Stomach (tissue), 4 donors: Measurements from ENCODE around the gene EPYC.

Experiments used
- POLR2A ChIP-seq, 4 donors: fragments of 450-650 bp; IDR thresholded peaks; one replicate each; pipeline ENCODE4 v1.6.1; 2016; ENCODE audit warnings: antibody characterized with exemption in 4 of 4, control low read depth in 2 of 4, mild to moderate bottlenecking in 1 of 4, moderate library complexity in 1 of 4
- POLR2AphosphoS5 ChIP-seq, 3 donors: sonication (generic); formaldehyde crosslinking; IDR thresholded peaks; one replicate each; pipeline ENCODE4 v1.6.1; 2016; ENCODE audit warnings: antibody characterized with exemption in 3 of 3
- TF ChIP-seq, protein P1 (sequence below), 7 experiments: fragments of 450-650 bp in 4 of 7; fragments of 200-600 bp in 3 of 7; sonication (generic) in 3 of 7; IDR thresholded peaks; one replicate each; pipeline ENCODE4 v1.5.1; 2016 to 2019; ENCODE audit warnings: antibody characterized with exemption in 7 of 7, control low read depth in 2 of 7, mild to moderate bottlenecking in 1 of 7

DNA sequence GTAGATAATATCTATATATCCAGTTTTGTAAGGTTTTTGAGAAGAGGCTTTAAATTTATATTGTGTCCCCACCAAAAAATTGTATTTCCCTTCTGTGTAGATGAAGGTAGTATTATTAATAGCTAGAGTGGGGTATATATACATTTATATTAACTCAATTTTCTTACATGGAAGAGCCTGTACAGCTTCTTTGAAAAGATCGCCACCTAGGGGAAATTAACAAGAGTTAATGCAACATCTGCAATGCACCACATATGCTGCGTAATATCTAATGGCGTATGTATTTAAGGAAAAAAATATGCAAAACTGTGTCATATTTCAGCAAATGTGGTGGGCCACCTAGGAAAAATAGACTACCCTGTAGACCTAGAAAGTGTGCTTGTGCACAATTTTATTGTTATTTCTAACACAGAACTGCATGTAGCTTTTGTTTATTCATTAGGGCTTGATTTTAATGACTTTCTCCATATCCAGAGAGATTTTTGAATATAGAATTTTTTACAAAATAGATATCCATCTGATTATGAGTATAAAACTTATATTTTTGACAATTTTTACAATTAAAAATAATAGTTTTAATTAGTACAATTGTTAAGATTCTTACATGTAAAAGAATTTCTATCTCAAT, 63.8 kb downstream of the EPYC start:
- no peak for TF ChIP-seq POLR2AphosphoS5 (IDR thresholded peaks at IDR 0.05)
- TF ChIP-seq, protein P1, sequence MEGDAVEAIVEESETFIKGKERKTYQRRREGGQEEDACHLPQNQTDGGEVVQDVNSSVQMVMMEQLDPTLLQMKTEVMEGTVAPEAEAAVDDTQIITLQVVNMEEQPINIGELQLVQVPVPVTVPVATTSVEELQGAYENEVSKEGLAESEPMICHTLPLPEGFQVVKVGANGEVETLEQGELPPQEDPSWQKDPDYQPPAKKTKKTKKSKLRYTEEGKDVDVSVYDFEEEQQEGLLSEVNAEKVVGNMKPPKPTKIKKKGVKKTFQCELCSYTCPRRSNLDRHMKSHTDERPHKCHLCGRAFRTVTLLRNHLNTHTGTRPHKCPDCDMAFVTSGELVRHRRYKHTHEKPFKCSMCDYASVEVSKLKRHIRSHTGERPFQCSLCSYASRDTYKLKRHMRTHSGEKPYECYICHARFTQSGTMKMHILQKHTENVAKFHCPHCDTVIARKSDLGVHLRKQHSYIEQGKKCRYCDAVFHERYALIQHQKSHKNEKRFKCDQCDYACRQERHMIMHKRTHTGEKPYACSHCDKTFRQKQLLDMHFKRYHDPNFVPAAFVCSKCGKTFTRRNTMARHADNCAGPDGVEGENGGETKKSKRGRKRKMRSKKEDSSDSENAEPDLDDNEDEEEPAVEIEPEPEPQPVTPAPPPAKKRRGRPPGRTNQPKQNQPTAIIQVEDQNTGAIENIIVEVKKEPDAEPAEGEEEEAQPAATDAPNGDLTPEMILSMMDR (IDR thresholded peaks at IDR 0.05): peak in 3 of 7 experiments; percentile 17 to 43 (median 43)
- no peak for TF ChIP-seq POLR2A (IDR thresholded peaks at IDR 0.05)
